ENCODE results near the gene PTPN6. TPM values are rescaled to one million over a fixed set of nuclear protein-coding genes. Genes with fewer than 3 reads are reported as not detected.
A peak's percentile ranks its signal among the peaks of the same experiment; 100 is the strongest.

The PTPN6 gene
- total RNA-seq, 2 donors from 2014 or later = 40.0 to 43.9 TPM

DNA sequence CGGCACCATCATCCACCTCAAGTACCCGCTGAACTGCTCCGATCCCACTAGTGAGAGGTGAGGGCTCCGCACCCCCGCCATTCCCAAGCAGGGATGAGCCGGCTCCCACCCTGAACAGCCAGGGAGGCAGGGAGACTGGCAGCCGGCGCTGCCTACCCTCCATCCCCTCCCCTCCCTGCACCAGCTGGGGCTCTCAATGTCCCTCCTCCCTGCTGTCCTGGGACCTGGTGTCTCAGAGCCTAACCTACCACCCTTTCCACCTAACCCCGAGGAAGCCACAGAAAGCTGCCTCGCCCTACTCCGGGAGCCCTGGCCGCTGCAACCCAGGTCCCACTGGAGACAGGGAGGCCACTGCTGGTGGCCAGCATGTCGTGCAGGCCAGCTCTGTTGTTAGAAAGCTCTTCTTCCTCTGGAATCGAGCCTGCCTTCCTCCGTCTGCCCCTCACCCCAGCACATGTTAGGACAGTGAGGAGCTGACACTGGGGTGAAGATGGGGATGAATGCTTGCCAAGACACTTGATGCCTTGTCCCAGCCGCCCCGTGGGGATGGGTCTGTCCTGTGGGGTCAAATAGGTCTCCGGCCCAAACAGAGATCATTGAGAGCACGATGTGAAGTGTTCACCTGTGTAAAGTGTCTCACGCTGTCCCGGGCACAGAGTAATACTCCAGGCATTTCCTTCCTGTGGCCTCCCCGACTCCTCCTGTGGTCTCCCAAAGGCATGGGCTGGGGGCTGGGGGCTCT, 1.1 kb downstream of the PTPN6 start:
- DNase-seq (peak in 1 of 2 donors; percentile 14), ATAC-seq (no peak)
- intact Hi-C loops (cut with DNase I, micrococcal nuclease) = loop anchor here in 1 of 2 donors (10.0 kb wide), 1 partner anchor 153 kb away; the partner anchor contains the start of gene C1RL

DNA sequence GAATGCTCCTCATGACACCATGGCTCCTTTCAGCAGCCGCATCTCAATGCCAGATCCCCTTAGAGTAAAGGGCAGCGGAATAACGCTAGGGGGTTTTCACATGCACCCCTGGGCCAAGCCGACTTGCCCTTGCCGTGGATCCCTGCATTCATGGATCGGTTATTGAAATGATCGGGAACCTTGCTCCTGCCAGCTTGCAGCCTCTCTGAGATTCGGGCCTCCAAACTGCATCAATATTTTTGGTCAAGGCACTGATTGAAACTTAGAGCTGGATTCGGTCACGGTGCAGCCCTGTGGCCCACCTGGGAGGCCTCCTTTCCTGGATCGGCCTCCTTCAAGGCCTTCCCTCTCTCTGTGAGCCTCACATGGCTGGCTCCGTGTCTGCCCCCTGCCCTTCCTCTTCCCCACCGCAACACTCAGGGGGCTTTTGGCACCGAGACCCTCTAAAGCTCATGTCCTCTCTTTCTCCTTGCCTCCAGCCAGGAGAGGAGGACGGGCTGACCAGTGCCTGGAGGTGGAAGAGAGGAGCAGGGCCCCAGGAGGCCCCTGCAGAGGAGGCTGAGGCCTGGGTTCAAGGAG, 1.8 kb downstream of the PTPN6 start:
- intact Hi-C loops (cut with DNase I, micrococcal nuclease) = loop anchor here in 1 of 2 donors (10.0 kb wide), 1 partner anchor 152 kb away; the partner anchor contains the start of gene C1RL
- no peak for DNase-seq
- no peak for ATAC-seq

DNA sequence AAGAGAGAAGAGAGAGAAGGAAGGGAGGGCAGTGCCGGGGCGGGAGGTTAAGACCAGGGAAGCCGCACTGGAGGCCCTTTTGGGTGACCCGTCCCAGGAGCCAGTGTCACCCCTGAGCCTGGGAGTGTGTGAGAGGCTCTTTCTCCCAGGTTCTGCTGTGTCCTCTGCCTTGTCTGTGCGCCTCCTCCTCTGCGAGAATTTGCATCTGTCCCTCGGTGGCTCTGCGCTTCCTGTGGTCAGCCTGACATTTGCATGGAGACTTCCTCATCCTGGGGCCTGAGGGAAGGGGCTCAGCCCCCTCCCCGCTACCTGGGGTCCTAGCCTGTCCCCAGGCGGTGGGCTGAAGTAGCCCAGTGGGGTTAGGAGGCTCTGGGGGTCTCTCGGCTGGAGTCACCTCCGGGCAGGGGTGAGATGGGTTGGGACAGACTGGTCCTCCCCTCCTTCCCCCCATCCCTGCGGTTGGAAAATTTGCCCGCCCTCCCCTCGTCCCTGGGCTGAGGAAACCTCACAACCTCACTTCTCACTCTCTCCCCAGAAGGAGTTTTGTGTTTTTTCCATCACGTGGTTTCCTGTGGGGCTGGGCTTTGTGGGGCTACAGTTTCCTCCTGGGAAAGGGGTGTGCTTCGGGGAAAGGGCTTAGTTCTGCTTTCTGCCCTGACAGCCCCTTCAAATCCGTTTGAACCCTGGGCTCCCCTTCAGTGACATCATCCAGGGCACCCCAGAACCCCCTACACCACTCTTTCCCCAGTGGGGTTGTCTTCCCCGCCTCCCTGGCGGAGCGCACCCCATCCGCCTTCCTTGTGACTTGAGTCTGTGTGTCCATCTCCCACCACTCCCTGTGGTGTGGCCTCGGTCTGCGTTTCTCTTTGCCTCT, 2.5 kb downstream of the PTPN6 start:
- ATAC-seq = peak; percentile 31
- peak; percentile 63 to 76 for DNase-seq
- intact Hi-C loops (cut with DNase I, micrococcal nuclease) = loop anchor here in 1 of 2 donors (10.0 kb wide), 1 partner anchor 151 kb away; the partner anchor contains the start of gene C1RL

DNA sequence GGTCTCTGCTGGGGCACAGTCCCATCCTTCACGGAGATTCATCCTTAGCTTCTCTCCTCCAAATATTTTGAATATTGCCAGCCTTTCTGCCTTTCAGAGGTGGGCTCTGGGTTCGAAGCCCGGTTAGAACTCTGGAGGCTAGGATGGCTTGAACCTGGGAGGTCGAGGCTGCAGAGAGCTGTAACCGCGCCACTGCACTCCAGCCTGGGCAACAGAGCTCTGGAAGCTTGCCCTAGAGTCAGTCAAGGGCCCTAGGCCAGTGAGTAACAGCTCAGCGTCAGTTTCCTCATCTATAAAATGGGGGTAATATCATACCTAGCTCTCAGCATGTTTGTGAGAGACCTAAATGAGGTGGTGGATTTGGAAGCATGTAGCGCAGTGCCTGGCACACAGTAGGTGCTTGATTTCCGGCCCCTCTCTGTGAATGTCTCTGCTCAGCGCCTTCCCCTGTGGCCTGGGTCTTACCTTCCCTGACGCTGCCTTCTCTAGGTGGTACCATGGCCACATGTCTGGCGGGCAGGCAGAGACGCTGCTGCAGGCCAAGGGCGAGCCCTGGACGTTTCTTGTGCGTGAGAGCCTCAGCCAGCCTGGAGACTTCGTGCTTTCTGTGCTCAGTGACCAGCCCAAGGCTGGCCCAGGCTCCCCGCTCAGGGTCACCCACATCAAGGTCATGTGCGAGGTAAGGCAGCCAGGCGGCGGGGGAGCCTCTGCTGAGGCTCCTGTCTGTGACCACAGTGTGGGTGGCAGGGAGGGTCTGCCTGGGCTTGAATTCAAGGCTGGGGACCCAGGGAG, 3.4 kb downstream of the PTPN6 start:
- intact Hi-C loops (cut with DNase I, micrococcal nuclease) = loop anchor here in 1 of 2 donors (10.0 kb wide), 1 partner anchor 150 kb away; the partner anchor contains the start of gene C1RL
- DNase-seq = peak in 1 of 2 donors; percentile 8
- no peak for ATAC-seq

DNA sequence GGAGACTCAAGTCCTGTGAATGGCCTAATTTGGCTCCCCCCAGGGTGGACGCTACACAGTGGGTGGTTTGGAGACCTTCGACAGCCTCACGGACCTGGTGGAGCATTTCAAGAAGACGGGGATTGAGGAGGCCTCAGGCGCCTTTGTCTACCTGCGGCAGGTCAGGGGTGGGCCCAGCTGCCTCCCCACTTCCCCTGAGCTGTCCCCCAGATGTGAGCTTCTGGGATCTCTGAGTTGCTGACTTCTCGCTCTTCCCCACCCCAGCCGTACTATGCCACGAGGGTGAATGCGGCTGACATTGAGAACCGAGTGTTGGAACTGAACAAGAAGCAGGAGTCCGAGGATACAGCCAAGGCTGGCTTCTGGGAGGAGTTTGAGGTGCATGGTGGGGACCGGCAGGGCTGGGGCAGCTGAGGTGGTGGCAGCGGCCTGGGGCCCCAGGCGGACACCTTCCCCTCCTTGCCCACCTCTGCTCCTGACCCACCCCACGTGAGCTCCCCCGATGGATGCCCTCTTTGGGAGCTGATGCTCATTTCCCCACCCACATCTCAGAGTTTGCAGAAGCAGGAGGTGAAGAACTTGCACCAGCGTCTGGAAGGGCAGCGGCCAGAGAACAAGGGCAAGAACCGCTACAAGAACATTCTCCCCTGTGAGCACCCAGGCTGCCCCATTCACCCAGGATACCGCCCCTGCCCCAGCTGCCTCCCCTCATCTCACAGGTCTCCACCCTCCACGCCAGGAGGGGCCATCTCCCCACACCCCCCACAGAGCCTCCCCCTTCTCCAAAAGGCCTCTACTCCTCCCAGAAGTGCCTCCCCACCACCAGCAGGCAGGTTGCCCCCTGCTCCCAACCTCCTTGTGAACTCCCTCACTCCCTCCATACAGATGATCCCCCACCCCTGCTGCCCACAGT, 4.2 kb downstream of the PTPN6 start:
- intact Hi-C loops (cut with DNase I, micrococcal nuclease) = loop anchor here in 1 of 2 donors (10.0 kb wide), 1 partner anchor 149 kb away; the partner anchor contains the start of gene C1RL
- ATAC-seq (no peak), DNase-seq (peak in 1 of 2 donors; percentile 9)

DNA sequence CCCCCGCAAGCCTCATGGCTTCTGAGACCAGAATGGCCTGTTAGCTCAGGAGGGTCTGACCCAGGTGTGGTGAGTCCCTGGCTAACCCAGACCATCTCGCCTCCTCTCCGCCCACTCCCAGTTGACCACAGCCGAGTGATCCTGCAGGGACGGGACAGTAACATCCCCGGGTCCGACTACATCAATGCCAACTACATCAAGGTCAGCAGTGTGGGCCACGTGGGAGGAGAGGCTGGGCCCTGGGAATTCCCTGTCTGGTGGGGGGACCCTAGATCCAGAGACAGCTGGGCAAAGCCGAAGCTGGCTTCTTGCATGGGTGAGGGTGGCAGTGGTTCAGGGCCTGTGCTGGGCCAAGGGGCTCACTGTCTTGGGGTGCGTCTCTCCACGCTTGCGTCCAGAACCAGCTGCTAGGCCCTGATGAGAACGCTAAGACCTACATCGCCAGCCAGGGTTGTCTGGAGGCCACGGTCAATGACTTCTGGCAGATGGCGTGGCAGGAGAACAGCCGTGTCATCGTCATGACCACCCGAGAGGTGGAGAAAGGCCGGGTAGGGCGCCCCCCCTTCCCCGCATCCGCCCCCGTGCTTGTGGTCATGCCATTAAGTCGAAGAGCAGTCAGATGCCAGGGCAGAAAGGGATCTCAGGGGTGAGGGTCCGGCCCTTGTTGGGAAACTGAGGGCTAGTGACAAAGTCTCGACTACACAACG, 5.0 kb downstream of the PTPN6 start:
- no peak for ATAC-seq
- intact Hi-C loops (cut with DNase I, micrococcal nuclease) = loop anchor here in 1 of 2 donors (10.0 kb wide), 1 partner anchor 149 kb away; the partner anchor contains the start of gene C1RL
- no peak for DNase-seq

DNA sequence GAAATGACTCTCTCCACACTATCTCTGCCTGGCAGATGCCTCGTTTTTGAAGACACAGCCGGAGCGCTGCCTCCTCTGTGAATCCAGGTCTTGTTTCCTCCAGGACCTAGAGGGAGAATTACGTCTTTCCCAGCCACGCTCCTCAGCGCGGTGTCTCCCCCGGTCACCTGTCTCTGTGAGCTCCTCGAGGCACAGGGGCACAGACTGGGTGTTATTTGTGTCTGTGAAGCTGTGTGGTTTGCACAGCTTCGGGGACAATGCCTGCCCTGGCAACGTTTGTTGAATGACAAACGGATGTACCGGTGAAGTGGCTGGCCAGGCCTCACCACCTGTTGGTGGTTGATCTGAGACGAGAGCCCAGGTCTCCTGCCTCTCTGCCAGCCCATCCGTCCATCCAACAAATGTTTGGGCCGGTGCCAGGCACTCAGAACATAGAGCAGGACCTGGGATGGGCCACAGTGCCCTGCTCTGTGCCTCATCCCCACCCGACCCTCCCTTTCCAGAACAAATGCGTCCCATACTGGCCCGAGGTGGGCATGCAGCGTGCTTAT, 6.1 kb downstream of the PTPN6 start:
- ATAC-seq (no peak), DNase-seq (peak in 1 of 2 donors; percentile 25)
- intact Hi-C loops (cut with DNase I, micrococcal nuclease) = loop anchor here in 1 of 2 donors (10.0 kb wide), 1 partner anchor 148 kb away; the partner anchor contains the start of gene C1RL

DNA sequence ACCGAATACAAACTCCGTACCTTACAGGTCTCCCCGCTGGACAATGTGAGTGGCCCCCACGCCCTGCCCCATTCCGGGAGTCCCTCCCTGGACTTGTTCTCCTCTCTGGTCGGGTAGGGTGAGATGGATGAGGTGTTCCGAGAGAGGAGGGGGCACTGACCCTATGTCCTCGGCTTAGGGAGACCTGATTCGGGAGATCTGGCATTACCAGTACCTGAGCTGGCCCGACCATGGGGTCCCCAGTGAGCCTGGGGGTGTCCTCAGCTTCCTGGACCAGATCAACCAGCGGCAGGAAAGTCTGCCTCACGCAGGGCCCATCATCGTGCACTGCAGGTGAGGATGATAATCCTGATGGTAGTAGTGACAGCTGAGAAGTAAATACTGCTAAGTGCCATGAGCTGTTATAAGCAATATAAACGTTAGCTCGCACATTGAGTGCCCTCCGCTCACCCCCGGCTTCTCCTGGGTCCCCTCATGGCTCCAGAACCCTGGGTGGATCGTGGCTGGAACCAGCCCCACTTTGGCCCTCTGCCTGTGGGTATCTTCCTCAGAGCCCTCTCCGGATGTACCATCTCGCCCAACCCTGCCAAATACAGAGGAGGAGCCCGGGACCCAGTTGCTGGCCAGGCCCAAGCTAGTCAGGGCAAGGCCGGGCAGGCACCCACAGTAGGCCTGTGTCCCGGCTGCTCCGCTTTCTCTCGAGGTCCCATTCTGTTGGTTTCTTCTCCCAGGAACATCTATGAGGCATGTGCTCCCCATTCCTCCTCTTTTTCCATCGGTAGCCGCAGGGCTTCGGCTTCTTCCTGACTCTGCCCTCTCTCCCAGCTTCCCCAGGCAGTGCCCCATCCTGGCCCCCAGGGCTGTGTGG, 6.8 kb downstream of the PTPN6 start:
- intact Hi-C loops (cut with DNase I, micrococcal nuclease) = loop anchor here in 1 of 2 donors (10.0 kb wide), 1 partner anchor 147 kb away; the partner anchor contains the start of gene C1RL
- no peak for ATAC-seq
- peak in 1 of 2 donors; percentile 13 for DNase-seq

DNA sequence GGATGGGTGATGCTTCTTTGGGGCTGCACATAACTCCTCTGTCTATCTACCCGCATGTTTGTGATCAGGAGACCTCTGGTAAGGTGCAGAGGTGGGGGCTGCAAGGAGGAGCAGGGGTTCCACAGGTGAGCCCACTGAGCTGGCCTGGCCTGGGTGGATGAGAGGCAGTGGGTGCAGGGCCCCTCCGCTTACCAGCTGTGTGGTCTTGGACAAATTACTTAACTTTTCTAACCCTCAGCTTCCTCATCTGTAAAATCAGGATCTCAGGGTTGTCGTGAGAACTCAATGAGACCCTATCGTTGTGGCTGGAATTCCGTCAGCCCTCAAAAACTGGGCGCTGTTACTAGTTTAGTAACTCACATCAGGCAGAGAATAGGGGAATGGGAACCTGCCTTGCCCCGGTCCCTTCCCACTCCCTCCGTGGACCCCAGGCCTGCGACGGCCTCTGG, 7.5 kb downstream of the PTPN6 start:
- intact Hi-C loops (cut with DNase I, micrococcal nuclease) = loop anchor here in 1 of 2 donors (10.0 kb wide), 1 partner anchor 146 kb away; the partner anchor contains the start of gene C1RL
- DNase-seq = no peak
- ATAC-seq = no peak

DNA sequence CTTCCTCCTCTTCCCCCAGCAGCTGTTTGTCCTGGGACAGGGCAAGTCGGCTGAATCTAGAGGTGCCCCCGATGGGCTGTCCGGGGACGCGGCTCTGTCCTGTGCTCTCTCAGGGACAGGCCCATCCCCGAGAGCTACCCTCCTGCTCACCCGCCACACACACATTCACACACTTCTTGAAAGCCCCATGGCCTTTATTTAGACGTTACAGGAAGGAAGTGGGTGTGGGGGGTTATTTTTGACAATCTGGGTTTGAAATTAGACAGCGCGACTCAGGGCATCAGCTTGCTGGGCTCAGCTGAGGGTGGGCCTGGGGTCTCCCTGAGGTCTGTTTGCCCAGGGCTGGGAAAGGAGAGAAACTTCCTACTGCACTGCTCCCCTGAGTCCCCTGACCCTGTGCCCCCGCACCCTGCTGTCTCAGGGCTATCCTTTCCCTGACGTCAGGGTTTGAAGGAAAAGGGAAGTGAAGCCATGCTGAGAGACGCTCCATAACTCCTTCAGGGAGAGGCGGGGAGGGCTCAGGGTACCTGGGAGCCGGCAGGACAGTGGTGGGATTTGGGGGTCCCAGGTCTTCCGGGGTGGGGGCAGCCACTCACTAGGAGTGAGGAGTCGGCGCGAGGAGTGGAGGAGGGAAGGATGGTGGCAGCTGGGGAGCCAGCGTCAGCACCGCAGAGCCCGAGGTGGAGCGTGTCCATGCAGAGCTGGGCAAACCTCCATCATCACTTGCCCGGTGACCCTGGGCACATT, 8.1 kb downstream of the PTPN6 start:
- ATAC-seq (no peak), DNase-seq (peak; percentile 48 to 51)
- intact Hi-C loops (cut with DNase I, micrococcal nuclease) = loop anchor here in 1 of 2 donors (10.0 kb wide), 1 partner anchor 146 kb away; the partner anchor contains the start of gene C1RL

DNA sequence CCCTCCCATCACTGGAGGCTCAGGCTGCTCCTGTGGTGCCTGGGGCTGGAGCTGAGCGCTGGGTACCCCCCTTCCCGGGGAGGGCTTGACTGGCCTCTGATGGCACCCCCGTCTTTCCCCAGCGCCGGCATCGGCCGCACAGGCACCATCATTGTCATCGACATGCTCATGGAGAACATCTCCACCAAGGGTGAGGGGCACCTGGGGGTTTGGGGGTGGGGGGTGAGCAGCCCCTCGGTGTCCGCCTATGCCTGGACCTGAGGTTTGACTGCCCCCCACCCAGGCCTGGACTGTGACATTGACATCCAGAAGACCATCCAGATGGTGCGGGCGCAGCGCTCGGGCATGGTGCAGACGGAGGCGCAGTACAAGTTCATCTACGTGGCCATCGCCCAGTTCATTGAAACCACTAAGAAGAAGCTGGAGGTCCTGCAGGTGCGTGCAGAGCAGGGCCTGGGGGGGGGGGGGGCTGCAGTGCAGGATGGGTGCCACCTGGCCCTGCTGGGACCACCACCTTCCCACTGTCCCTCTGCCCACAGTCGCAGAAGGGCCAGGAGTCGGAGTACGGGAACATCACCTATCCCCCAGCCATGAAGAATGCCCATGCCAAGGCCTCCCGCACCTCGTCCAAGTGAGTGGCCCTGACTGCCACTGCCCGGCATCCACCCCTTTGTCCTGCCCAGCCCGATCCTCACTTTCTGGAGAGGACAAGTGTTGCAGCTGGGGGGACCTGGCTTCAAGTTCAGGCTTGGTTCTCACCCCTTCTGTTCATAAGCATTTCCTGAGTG, 8.8 kb downstream of the PTPN6 start:
- DNase-seq (peak in 1 of 2 donors; percentile 28), ATAC-seq (no peak)
- intact Hi-C loops (cut with DNase I, micrococcal nuclease) = loop anchor here in 1 of 2 donors (10.0 kb wide), 1 partner anchor 145 kb away; the partner anchor contains the start of gene C1RL

DNA sequence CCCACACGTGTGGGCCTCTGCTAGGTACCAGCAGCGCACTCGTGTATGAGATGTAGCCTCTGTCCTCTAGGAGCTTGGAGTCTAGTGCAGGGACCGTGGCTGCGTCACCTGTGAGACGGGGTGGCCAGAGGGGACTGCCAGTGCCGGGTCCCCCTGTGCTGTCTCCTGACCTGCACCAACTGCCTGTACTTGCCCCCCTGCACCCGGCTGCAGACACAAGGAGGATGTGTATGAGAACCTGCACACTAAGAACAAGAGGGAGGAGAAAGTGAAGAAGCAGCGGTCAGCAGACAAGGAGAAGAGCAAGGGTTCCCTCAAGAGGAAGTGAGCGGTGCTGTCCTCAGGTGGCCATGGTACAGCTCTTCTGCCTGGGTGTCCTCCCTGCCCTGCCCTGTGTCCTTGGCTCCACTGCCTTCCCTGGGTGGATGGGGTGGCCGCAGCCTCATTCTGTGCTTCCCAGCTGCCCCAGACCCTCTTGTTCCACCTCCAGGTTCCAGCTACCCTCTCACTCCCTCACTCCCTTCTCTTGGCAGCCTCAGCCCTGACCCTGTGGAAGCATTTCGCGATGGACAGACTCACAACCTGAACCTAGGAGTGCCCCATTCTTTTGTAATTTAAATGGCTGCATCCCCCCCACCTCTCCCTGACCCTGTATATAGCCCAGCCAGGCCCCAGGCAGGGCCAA, 9.6 kb downstream of the PTPN6 start:
- intact Hi-C loops (cut with DNase I, micrococcal nuclease) = no loop called here
- ATAC-seq = peak; percentile 8
- peak; percentile 45 to 70 for DNase-seq

DNA sequence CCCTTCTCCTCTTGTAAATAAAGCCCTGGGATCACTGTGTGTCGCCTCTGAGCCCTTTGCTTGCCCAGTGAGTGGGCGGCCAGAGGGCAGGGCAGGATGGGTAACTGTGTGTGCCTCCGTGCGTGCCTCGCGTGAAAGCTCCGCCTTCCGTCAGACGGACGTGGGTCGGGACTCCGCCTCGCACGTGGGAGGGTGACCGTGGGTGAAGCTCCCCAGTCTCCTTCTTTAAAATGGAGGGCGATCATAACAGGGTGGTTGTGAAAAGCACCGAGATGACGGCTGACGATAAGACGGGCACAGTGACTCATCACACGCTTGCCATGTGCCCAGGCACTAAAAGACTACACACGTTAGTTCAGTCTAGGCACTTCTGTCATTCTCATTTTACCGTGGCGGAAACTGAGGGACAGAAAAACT, 10.1 kb downstream of the PTPN6 start:
- intact Hi-C loops (cut with DNase I, micrococcal nuclease) = no loop called here
- DNase-seq (peak; percentile 82 to 85), ATAC-seq (peak; percentile 18)
